Measurements from ENCODE around the gene TELO2.

- TF ChIP-seq CTCF (IDR thresholded peaks at IDR 0.05) (no peak), EP300 (IDR thresholded peaks at IDR 0.05) (no peak), POLR2A (IDR thresholded peaks at IDR 0.05) (no peak)
These were observed 22.5 kb upstream of the TELO2 start for GRCh38 chr16:1470481-1471251.
